HCEC 1CT (cell line): ENCODE data around the gene GGCT.

Experiments
- DNase-seq: peaks from one replicate; pipeline ENCODE4 v3.0.0-alpha.2; 2017

The GGCT gene

GRCh38 chr7:30476459-30477145 is 28.0 kb downstream of the GGCT start:
- no peak for DNase-seq

GRCh38 chr7:30475580-30475979 is 29.0 kb downstream of the GGCT start:
- DNase-seq = no peak

GRCh38 chr7:30474893-30475292 is 29.7 kb downstream of the GGCT start:
- DNase-seq = peak; percentile 67

DNA sequence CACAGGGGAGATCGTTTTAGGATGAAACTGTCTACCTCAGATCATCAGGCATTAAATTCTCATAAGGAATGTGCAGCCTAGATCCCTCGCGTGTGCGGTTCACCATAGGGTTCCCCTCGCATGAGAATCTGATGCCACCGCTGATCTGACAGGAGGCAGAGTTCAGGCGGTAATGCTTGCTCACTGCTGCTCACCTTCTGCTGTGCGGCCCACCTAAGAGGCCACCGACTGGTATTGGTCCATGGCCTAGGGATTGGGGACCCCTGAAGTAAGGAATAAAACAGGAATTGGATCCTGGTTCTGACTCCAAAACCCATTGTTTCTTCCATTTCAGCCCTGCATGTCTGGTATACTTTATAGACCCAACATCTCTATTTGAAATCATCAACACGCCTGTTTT is 30.1 kb downstream of the GGCT start:
- DNase-seq = no peak

DNA sequence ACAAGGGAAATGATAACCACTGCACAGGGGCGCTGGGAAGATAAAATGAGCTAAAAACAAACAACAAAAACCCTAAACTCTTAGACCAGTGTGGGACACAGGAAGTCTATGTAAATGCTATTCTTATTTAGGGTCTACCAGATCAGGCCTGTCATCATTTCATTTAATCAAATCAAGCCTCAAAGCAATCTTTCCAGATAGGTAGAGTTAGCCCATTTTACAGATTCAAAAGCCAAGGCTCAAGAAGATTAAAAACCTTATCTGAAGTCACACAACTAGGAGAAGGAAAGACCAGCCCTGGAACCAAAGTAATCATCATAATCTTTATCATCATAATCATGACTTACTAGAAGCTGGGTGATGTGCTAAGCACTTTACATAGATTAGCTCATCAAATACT is 30.7 kb downstream of the GGCT start:
- DNase-seq = no peak

GRCh38 chr7:30472784-30473775 is 31.5 kb downstream of the GGCT start:
- DNase-seq = peak; percentile 84

GRCh38 chr7:30472081-30472783 is 32.4 kb downstream of the GGCT start:
- no peak for DNase-seq

- DNase-seq = no peak
Observed at GRCh38 chr7:30471205-30471604, 33.4 kb downstream of the GGCT start.

DNA sequence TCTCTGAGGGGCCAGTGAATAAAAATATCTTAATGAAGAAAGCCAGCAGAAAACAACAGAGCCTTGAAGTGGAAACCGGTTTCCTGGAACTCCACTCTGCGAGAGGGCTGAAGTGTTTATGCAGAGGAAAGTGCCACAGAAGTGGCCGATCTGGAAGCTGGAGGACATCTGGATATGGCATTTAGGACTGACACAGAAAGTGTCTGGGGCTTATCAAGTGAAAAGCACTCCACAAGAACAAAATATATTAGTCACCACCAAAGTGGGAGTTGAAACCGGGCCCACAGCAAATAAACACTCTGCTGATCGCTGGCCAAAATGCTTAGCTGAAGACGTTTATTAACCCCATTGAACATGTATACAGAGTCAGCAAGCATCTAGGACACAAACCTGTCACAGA is 33.9 kb downstream of the GGCT start:
- peak; percentile 81 for DNase-seq

- peak; percentile 46 for DNase-seq
Observed at GRCh38 chr7:30470163-30470770, 34.4 kb downstream of the GGCT start.

DNA sequence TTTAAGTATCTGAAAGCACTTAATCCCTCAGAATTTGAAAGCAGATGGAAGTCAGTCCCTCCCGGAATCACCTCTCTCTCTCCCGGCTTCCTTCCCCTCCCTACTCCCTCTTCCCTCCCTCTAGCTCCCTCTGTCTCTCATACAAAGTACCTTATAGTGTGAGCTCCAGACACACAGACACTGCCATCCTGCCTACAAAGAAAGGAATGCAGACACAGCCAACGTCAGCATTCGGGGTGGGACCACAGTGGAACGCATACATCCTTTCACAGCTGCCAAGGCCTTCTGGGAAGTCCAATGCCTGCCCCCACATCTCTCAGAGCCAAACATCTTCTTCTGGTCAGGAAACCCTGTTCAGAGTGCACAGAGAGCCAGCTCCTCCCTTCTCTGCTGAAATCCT is 35.3 kb downstream of the GGCT start:
- peak; percentile 97 for DNase-seq

- DNase-seq = peak; percentile 29
Observed at GRCh38 chr7:30468791-30469190, 35.8 kb downstream of the GGCT start.

- DNase-seq = no peak
Observed at GRCh38 chr7:30468041-30468440, 36.6 kb downstream of the GGCT start.

- DNase-seq = no peak
Observed at GRCh38 chr7:30467271-30467670, 37.4 kb downstream of the GGCT start.

GRCh38 chr7:30466266-30466665 is 38.4 kb downstream of the GGCT start:
- no peak for DNase-seq

- DNase-seq = no peak
Observed at GRCh38 chr7:30465811-30466180, 38.8 kb downstream of the GGCT start.

- DNase-seq = peak; percentile 59
Observed at GRCh38 chr7:30465046-30465810, 39.4 kb downstream of the GGCT start.

GRCh38 chr7:30464231-30464671 is 40.4 kb downstream of the GGCT start:
- DNase-seq = no peak

DNA sequence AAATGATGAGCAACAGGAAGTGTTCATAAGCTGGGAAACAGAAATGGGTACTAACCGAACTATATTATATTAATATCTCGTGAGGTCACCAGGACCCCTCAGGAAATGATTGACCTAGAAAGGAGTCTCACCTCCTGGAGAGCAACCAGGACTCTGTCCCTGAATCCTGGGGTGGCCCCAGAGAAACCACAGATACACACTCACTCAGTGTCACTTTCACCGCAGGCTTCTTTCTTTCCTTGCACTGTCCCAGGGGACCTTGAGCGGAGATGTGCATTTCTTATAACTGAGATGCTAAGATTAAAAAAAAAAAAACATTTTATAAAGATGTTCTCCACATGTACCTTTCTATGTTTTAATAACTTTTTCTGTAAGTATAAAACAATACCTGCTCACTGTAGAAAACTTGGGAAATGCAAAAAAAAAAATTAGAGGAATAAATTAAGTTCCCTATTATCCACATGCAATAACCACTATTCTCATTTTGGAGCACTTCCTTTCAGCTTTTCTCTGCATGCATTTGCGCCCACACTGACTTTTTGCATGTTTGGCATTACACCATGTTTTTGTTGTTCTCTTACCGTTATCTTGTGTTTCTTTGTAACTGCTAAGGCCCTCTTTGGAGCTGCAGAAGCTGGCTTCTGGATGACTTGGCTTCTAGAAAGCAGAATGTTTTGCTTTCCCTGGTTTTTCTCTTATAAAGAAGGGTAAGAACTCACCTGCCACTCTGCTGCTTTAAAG is 41.1 kb downstream of the GGCT start:
- no peak for DNase-seq

- DNase-seq = no peak
Observed at GRCh38 chr7:30462179-30462578, 42.5 kb downstream of the GGCT start.

- no peak for DNase-seq
Observed at GRCh38 chr7:30460246-30460633, 44.4 kb downstream of the GGCT start.
